ENCODE results near the gene SIL1.
"Not testable (repeated sequence)": the region's sequence is repeated elsewhere in the genome, so short reads cannot be mapped to it uniquely, and the experiment has no call there.

The SIL1 gene

GRCh38 chr5:139016186-139016585, 182.0 kb downstream of the SIL1 start:
- DNase-seq, result no peak

GRCh38 chr5:139014726-139015125, 183.4 kb downstream of the SIL1 start:
- no peak for DNase-seq

GRCh38 chr5:139012176-139012575, 186.0 kb downstream of the SIL1 start:
- DNase-seq, result no peak

- not testable (repeated sequence) for DNase-seq
Observed at GRCh38 chr5:139011156-139011555, 187.0 kb downstream of the SIL1 start.

- no peak for DNase-seq
Observed at GRCh38 chr5:139004374-139005307, 193.5 kb downstream of the SIL1 start.

- DNase-seq, result no peak
Observed at GRCh38 chr5:138999674-139000073, 198.5 kb downstream of the SIL1 start.

GRCh38 chr5:138998521-138998920, 199.6 kb downstream of the SIL1 start:
- DNase-seq, result no peak

GRCh38 chr5:138996120-138996519, 202.0 kb downstream of the SIL1 start:
- DNase-seq, result no peak

- no peak for DNase-seq
Observed at GRCh38 chr5:138990986-138991590, 207.1 kb downstream of the SIL1 start.

GRCh38 chr5:138989720-138990119, 208.4 kb downstream of the SIL1 start:
- DNase-seq, result no peak

- DNase-seq, result no peak
Observed at GRCh38 chr5:138986186-138986800, 211.9 kb downstream of the SIL1 start.

- DNase-seq, result no peak
Observed at GRCh38 chr5:138985683-138986082, 212.5 kb downstream of the SIL1 start.

GRCh38 chr5:138985256-138985655, 212.9 kb downstream of the SIL1 start:
- no peak for DNase-seq

GRCh38 chr5:138983984-138984383, 214.2 kb downstream of the SIL1 start:
- DNase-seq, result no peak

GRCh38 chr5:138981586-138981985, 216.6 kb downstream of the SIL1 start:
- DNase-seq, result no peak

- no peak for DNase-seq
Observed at GRCh38 chr5:138981131-138981530, 217.0 kb downstream of the SIL1 start.

GRCh38 chr5:138980441-138980840, 217.7 kb downstream of the SIL1 start:
- DNase-seq, result no peak

- no peak for DNase-seq
Observed at GRCh38 chr5:138979684-138980280, 218.4 kb downstream of the SIL1 start.

GRCh38 chr5:138978581-138978980, 219.6 kb downstream of the SIL1 start:
- no peak for DNase-seq

GRCh38 chr5:138978080-138978479, 220.1 kb downstream of the SIL1 start:
- DNase-seq, result no peak

GRCh38 chr5:138975098-138975847, 222.9 kb downstream of the SIL1 start:
- DNase-seq, result no peak

GRCh38 chr5:138974227-138975063, 223.7 kb downstream of the SIL1 start:
- no peak for DNase-seq
